CD4-positive, alpha-beta T cell (primary cell): Measurements from ENCODE around the gene COLGALT1. TPM values are rescaled to one million over a fixed set of nuclear protein-coding genes. Genes with fewer than 3 reads are reported as not detected.

Experiments
- ATAC-seq: fragments of 200-7000 bp; cut with Tn5 transposase; one replicate; pipeline ENCODE4 v1.10.0; 2022; ENCODE audit warnings: mild to moderate bottlenecking; ENCODE audit not compliant: poor library complexity
- CTCF ChIA-PET: fragments of 350-600 bp; sonication (Branson Sonifier 250); formaldehyde crosslinking; loops from one replicate; lab custom pipeline; 2021; ENCODE audit warnings: antibody characterized with exemption, inconsistent platforms; lab: Charles Lee
- POLR2A ChIA-PET: fragments of 350-600 bp; sonication (Branson Sonifier 250); formaldehyde crosslinking; loops from one replicate; lab custom pipeline; 2021; ENCODE audit warnings: antibody characterized with exemption, inconsistent platforms; lab: Charles Lee
- DNase-seq, 14 experiments: peaks; one replicate each; pipeline ENCODE4 v3.0.0-alpha.2; 2013 to 2020; ENCODE audit warnings: mixed read lengths in 2 of 14
- H3K27ac ChIP-seq, 2 donors: one replicate each; pipeline versions ENCODE4 v1.5.1 to v1.7.0; 2013; ENCODE audit warnings: low read length in 2 of 2, low read depth in 1 of 2, mild to moderate bottlenecking in 1 of 2
- H3K27me3 ChIP-seq, 2 experiments: 1 replicate in 1 of 2; 2 replicates in 1 of 2; pipeline versions ENCODE4 v1.6.1 to v1.7.0; 2013; ENCODE audit warnings: low read length in 2 of 2, control low read depth in 1 of 2, mild to moderate bottlenecking in 1 of 2, moderate library complexity in 1 of 2; ENCODE audit not compliant: insufficient read depth in 2 of 2, control insufficient read depth in 1 of 2
- H3K36me3 ChIP-seq: one replicate; pipeline ENCODE4 v1.6.1; 2013; ENCODE audit warnings: low read length, control low read depth; ENCODE audit not compliant: insufficient read depth
- H3K4me1 ChIP-seq: one replicate; pipeline ENCODE4 v1.6.1; 2013; ENCODE audit warnings: low read length, control low read depth; ENCODE audit not compliant: insufficient read depth
- H3K4me3 ChIP-seq: one replicate; pipeline ENCODE4 v1.5.1; 2013; ENCODE audit warnings: mild to moderate bottlenecking, low read length, moderate library complexity
- H3K9me3 ChIP-seq, 2 experiments: 1 replicate in 1 of 2; 2 replicates in 1 of 2; pipeline versions ENCODE4 v1.6.1 to v1.7.0; 2013; ENCODE audit warnings: low read length in 2 of 2, mild to moderate bottlenecking in 2 of 2, control low read depth in 1 of 2, moderate library complexity in 1 of 2; ENCODE audit not compliant: control insufficient read depth in 1 of 2, insufficient read depth in 1 of 2
- H3K27ac Mint-ChIP-seq: one replicate; pipeline ENCODE4 v1.8.0; 2020; ENCODE audit warnings: mixed read lengths
- H3K27me3 Mint-ChIP-seq: one replicate; pipeline ENCODE4 v1.8.0; 2021; ENCODE audit warnings: mixed read lengths
- H3K36me3 Mint-ChIP-seq: one replicate; pipeline ENCODE4 v1.8.0; 2021; ENCODE audit warnings: low read depth, mixed read lengths
- H3K4me1 Mint-ChIP-seq: one replicate; pipeline ENCODE4 v1.8.0; 2021; ENCODE audit warnings: low read depth, mixed read lengths
- H3K4me3 Mint-ChIP-seq: one replicate; pipeline ENCODE4 v1.8.0; 2020; ENCODE audit warnings: mild to moderate bottlenecking, mixed read lengths
- H3K9me3 Mint-ChIP-seq: one replicate; pipeline ENCODE4 v1.8.0; 2020; ENCODE audit warnings: mixed read lengths
- CTCF ChIP-seq: fragments of 200-600 bp; IDR thresholded peaks from one replicate; pipeline ENCODE4 v1.8.0; 2022; ENCODE audit warnings: antibody characterized with exemption, mild to moderate bottlenecking
- intact Hi-C, 2 experiments: fragments of 100-400 bp; cut with DNase I in 1 of 2; cut with micrococcal nuclease in 1 of 2; formaldehyde crosslinking; loops; one replicate each; pipeline versions ENCODE4 v1.15.1 to v1.9.0; 2023 to 2025; cut with DNase I, micrococcal nuclease
- total RNA-seq, 174 experiments: library from RNA in 2 of 174; stranded (reverse) in 2 of 174; gene quantifications; one replicate each; pipeline ENCODE4 v1.2.3 and lab custom pipeline; 2021 to 2026

Gene COLGALT1
- total RNA-seq, 2 experiments from 2014 or later = 30.3 to 30.6 TPM

- ChIA-PET POLR2A (interaction anchor here (1.9 kb wide), 1 partner anchor 13 kb away, joined by 8 read pairs; the partner anchor contains the start of gene PGLS), CTCF (interaction anchor here (1.6 kb wide), 1 partner anchor 28 kb away, joined by 4 read pairs; no protein-coding TSS in a partner anchor)
- H3K4me3 Mint-ChIP-seq = no peak overlapping the region
- no peak for TF ChIP-seq CTCF
- H3K27ac Mint-ChIP-seq = no peak overlapping the region
- H3K27me3 Mint-ChIP-seq = no peaks in the 10 kb centered on the region
- H3K9me3 Mint-ChIP-seq = no peaks in the 10 kb centered on the region
- Histone ChIP-seq H3K4me3 (no peak overlapping the region), H3K36me3 (peaks cover 4% of the 10 kb centered on the region), H3K27me3 (no peaks in the 10 kb centered on the region), H3K27ac (no peak overlapping the region), H3K4me1 (peaks cover 32% of the 10 kb centered on the region), H3K9me3 (peaks cover 4 to 16% of the 10 kb centered on the region in 2 experiments)
- intact Hi-C loops = no loop called here
- no peak for ATAC-seq
- no peak for DNase-seq
- H3K4me1 Mint-ChIP-seq = peaks cover 27% of the 10 kb centered on the region
- H3K36me3 Mint-ChIP-seq = peaks cover 3% of the 10 kb centered on the region
Measured at GRCh38 chr19:17524651-17525050, 30.8 kb upstream of the COLGALT1 start.

GRCh38 chr19:17525141-17525540, 30.3 kb upstream of the COLGALT1 start:
- no peak for TF ChIP-seq CTCF
- peaks cover 32% of the 10 kb centered on the region for H3K4me1 ChIP-seq
- POLR2A ChIA-PET = interaction anchor here (1.9 kb wide), 1 partner anchor 13 kb away, joined by 8 read pairs; the partner anchor contains the start of gene PGLS

GRCh38 chr19:17526922-17527321, 28.5 kb upstream of the COLGALT1 start:
- ChIA-PET POLR2A (interaction anchor here (0.7 kb wide), 1 partner anchor 683 kb away, joined by 3 read pairs; no protein-coding TSS in a partner anchor), CTCF (no interaction called here)
- peaks cover 4 to 16% of the 10 kb centered on the region in 2 experiments for H3K9me3 ChIP-seq
- no peaks in the 10 kb centered on the region for H3K27me3 ChIP-seq
- Mint-ChIP-seq H3K27me3 (no peaks in the 10 kb centered on the region), H3K27ac (no peak overlapping the region), H3K9me3 (no peaks in the 10 kb centered on the region), H3K4me1 (peaks cover 27% of the 10 kb centered on the region), H3K36me3 (no peaks in the 10 kb centered on the region), H3K4me3 (no peak overlapping the region)
- no peak for ATAC-seq
- H3K27ac ChIP-seq = no peak overlapping the region
- peaks cover 32% of the 10 kb centered on the region for H3K4me1 ChIP-seq
- TF ChIP-seq CTCF = no peak
- no peaks in the 10 kb centered on the region for H3K36me3 ChIP-seq
- no peak for DNase-seq
- intact Hi-C loops = no loop called here
- no peak overlapping the region for H3K4me3 ChIP-seq

More at GRCh38 chr19:17525141-17525540, 30.3 kb upstream of the COLGALT1 start:
- no peak for ATAC-seq
- no peaks in the 10 kb centered on the region for H3K36me3 Mint-ChIP-seq
- CTCF ChIA-PET = interaction anchor here (1.6 kb wide), 1 partner anchor 29 kb away, joined by 4 read pairs; no protein-coding TSS in a partner anchor
- no peaks in the 10 kb centered on the region for H3K9me3 Mint-ChIP-seq
- peaks cover 27% of the 10 kb centered on the region for H3K4me1 Mint-ChIP-seq
- no peaks in the 10 kb centered on the region for H3K27me3 Mint-ChIP-seq
- H3K27ac ChIP-seq = no peak overlapping the region
- peaks cover 4% of the 10 kb centered on the region for H3K36me3 ChIP-seq
- no peaks in the 10 kb centered on the region for H3K27me3 ChIP-seq
- no peak overlapping the region for H3K4me3 Mint-ChIP-seq
- no peak overlapping the region for H3K4me3 ChIP-seq
- intact Hi-C loops = no loop called here
- no peak overlapping the region for H3K27ac Mint-ChIP-seq
- H3K9me3 ChIP-seq = peaks cover 4 to 16% of the 10 kb centered on the region in 2 experiments
- no peak for DNase-seq
